Panc1 (cell line): ENCODE data around the gene SMIM34.
"Not testable (repeated sequence)": the region's sequence is repeated elsewhere in the genome, so short reads cannot be mapped to it uniquely, and the experiment has no call there.

Source experiments
- CTCF ChIP-seq: fragments of 450-650 bp; IDR thresholded peaks from 2 replicates; pipeline ENCODE4 v1.5.1; 2017; ENCODE audit warnings: mild to moderate bottlenecking
- POLR2AphosphoS5 ChIP-seq: IDR thresholded peaks from 2 replicates; pipeline ENCODE4 v1.6.1; 2012; ENCODE audit warnings: mild to moderate bottlenecking, low read depth, low read length, moderate library complexity
- SIN3A ChIP-seq: IDR thresholded peaks from 2 replicates; pipeline ENCODE4 v1.6.1; 2012; ENCODE audit warnings: low read depth, mild to moderate bottlenecking, low read length, moderate library complexity, borderline replicate concordance; ENCODE audit not compliant: insufficient read depth
- TCF7L2 ChIP-seq: IDR thresholded peaks from 2 replicates; pipeline ENCODE4 v1.6.1; 2011; ENCODE audit warnings: mild to moderate bottlenecking, low read depth, low read length, inconsistent platforms

- not testable (repeated sequence) for TF ChIP-seq CTCF, TCF7L2, POLR2AphosphoS5, SIN3A
Observed at GRCh38 chr21:34429710-34430109, 6.0 kb upstream of the SMIM34 start.
